COLO829 (cell line): ENCODE measurements around the gene REG1B.

Experiments
- DNase-seq: peaks from one replicate; pipeline ENCODE4 v3.0.0; 2012; ENCODE audit warnings: low spot score

Gene REG1B

DNA sequence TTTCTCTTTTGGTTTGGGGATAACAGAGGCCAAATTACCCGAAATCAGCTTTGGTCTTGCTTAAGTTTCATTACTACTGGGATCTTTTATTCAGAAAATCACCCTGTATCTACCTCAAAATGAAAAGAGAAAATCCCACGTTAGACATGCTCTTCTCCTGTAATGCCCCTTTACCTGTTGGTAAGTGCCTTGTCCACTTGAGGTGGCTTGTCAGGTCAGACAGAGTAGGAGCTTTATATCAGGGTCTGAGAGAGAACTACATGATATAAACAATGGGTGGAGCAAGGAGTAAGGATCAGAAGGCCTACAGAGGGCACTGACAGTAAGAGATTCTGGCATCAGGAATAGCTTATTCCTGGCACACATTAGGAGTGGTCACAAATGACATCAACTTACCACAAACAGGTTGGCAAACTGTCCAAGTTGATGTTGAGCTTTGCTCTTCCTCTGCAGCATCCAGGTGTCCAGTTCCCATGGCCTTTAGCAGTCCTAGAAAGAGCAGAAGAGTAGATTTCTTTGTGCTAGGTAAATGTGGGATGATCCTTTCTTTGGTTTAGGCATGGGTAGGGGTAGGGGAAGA, at the start of gene REG1B:
Gene REG1B, minus strand, starts transcription at position 209 of the 580 bp plus-strand sequence. CDS start 381 bp downstream, outside the sequence.
- DNase-seq: no peak

GRCh38 chr2:79131687-79132086, 43.9 kb upstream of the REG1B start:
- no peak for DNase-seq

DNA sequence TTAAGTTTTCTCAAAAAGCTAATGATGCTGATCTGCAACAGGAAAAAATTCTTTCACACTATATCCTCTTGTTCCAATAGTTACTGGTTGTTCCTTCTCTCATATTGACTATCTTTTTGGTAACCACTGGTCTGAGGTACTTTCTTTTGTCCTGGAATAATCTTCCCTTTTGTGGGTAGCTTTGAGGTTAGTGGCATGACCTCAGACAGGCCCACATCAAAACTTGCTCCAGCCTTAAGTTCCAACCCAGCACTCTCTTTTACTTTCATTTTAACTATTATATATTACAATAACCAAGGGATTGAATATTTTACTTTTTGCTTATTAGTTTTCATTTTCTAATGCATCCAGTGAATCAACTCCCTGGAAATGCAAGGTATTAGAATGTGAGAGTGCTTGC, 42.0 kb upstream of the REG1B start:
- no peak for DNase-seq

- DNase-seq: no peak
These were observed 41.5 kb upstream of the REG1B start for GRCh38 chr2:79129260-79129659.

- DNase-seq: no peak
These were observed 40.6 kb upstream of the REG1B start for GRCh38 chr2:79128406-79128805.

- no peak for DNase-seq
These were observed 37.9 kb upstream of the REG1B start for GRCh38 chr2:79125721-79125985.

DNA sequence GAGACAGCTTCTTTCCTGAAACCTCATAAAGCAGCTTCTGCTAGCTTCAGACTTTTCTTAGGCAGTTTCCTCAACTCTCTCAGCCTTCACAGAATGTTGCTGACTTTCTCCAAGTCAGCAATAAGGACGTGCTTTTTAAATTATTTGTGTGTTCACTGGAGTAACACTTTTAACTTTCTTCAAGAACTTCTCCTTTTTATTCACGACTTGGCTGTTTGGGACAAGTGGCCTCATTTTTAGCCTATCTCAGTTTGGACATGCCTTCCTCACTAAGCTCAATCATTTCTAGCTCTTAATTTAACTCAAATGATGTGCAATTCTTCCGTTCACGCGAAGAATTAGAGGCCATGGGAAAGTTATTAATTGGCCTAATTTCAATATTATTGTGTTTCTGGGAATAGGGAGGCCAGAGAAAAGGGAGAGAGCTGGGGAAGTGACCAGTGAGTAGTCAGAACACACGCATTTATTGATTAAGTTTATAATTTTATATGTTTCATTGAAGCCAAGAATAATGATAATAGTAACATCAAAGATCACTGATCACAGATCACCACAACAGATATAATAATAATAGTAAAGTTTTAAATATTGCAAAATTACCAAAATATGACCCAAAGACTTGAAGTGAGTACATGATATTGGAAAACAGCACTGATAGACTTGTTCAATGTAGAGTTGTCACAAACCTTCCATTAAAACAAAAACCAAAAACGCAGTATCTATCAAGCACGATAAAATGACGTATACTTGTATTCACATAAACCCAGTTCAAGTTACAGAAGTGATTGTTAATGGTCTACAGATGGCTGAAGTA, 37.3 kb upstream of the REG1B start:
- DNase-seq: no peak

DNA sequence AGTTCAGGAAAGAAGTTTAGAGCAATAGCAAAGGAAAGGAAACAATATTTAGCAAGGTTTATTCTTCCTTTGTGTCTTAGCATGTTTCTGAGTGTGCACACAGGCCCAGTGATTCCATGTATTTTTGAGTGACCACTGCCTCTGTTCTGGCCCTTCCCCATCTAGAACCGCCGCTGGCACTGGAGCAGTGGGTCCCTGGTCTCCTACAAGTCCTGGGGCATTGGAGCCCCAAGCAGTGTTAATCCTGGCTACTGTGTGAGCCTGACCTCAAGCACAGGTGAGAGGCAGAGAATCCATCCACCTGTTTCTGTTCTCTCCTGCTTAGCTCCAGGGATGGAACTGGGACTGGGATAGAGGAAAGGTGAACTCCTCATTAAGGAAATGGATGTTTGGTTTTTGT, 34.9 kb upstream of the REG1B start:
- DNase-seq: no peak

DNA sequence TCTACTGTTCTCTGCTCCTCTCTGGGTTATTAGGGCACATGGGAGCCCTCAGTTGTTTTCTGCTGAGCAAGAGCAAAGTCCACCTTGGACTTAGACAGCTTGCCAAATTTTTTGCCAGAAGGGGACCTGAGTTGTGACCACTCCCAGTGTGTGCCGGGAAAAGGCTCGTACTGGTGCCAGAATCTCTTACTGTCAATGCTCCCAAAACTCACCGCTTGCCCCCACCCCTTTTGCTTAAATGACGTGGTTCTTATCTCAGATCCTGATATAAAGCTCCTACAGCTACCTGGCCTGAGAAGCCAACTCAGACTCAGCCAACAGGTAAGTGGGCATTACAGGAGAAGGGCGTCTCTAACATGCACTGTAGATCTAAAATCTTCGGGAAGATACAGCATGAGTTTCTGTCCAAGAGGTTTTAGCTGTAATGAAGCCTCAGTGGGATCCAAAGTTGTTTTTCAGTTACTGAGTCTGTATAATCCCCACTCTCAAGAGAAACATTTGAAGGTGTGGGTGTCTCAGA, 32.5 kb upstream of the REG1B start, which contains the start of gene REG1A:
Gene REG1A, plus strand, starts transcription at position 295 of the 520 bp plus-strand sequence. CDS start 374 bp downstream, outside the sequence.
- no peak for DNase-seq

GRCh38 chr2:79116997-79117928, 29.5 kb upstream of the REG1B start:
- no peak for DNase-seq

DNA sequence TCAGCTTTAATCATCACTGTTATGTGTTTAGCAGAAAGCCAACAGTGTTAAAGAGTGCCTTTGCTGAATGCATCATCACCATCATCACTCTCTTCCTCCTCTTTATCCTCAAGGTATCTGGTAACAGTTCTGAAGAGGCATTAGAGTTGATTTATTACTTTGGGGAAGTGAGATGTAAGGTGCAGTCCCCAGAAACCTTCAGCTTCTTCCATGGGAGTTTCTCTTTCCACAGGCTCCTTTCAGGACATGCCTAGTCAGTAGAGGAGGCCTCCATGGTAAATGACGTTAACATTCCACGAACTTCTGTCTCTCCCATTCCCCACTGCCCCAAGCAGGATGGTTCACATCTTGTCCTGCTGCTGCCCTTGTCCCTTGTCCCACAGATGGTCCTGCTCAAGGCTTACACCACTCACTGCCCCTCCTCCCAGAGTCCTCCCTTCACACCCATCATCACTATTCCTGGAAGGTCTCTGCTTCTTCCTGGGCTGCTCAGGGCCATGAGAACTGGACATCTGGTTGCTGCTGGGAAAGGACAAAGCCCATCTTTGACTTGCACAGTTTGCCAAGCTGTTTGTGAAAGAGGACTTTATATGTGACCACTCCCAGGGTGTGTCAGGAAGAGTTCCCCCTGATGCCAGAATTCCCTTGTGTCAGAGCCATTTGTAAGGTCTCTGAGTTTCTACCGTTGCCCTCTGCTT, 27.2 kb upstream of the REG1B start:
- no peak for DNase-seq

DNA sequence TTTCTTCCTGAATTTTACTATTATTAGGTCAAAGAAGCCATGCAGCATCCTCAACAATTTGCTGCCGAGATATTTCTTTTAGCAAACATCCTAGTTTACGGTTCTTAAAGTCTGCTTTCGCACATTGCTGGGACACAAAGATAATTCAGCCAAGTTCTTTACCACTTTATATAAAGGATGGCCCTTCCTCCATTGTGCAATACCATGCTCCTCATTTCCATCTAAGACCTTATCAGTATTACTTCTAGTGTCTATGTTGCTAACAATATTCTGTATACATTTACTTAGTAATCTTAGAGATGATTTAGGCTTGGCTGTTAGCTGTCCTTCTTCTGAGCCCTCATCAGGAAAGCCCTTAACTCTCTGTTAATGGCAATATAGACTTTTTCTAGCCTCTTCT, 24.5 kb upstream of the REG1B start:
- DNase-seq: no peak

GRCh38 chr2:79105259-79105658, 17.5 kb upstream of the REG1B start:
- no peak for DNase-seq

DNA sequence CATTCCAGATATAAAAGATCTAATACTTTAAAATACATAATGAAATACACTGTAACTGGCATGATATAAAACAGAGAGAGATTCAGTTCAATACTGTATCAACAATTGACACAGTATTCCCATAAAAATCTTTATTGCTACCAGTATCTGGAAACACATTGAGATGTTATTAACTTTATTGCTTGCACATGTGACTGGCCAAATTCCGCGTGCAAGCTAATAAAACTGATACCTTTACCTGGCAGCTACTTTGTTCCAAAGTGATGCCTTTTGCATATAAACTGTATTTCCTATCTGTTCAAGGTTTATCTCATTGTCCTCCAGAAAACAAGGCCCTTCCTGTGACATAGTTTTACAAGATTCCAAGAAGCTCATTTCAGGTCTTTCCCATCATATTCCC, 15.4 kb upstream of the REG1B start:
- DNase-seq: no peak

DNA sequence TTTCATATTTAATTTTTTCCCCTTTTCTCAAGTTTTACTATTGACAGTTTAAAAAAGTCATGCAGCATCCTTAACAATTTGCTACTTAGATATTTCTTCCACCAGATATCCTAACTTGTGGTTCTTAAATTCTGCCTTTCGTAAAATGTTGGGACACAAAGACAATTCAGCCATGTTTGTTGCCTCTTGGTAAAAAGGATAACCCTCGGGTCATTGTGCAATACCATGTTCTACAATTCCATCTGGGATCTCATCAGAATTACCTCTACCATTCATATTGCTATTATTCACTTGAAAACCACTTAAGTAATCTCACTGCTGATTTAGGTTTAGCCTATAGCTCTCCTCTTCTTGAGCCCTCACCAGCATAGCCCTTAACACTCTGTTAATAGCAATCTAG, 13.2 kb upstream of the REG1B start:
- DNase-seq: no peak

DNA sequence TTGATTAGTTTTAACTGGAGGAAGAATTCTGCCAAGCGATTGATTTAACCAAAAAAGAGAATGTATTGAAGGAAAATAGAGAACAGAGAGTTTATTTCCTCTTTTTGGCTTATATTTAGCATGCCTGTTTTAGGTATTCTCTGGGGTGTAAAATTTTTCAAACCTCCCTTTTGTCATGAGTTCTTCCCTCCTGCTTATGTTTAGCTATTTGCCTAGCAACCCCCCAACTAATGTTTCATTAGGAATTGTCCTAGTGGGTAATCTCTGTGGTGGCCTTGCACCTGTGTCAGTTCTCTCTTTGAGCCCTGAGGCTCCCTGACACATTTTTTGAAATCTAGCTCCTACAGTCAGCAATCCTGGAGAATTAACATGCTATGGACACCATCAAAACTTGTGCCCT, 12.5 kb upstream of the REG1B start:
- no peak for DNase-seq

DNA sequence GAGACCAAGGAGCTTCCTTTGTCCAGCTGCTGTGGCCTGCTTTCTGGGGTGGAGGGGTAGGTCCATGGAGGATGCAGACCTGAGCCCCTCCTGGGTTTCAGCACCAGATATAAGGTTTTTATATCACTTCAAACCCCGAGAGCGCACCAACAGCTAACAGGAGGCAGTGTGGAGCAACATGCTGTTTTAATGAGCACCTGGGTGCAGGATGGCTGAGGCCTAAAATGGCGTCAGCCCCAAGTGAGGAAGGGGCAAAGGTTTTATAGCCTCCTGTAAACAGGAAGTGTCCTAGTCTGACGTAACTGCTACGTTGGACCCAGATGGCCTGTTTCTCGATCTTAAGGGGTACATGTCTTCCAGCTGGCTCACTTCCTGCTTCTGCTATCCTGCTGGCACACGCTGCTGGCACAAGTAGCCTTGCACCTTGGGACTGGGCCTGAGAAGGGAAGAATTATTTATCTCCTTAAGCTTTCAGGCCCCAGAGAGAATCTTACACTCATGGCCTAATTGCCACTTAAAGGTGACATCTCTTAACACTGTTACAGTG, 11.4 kb upstream of the REG1B start:
- no peak for DNase-seq

GRCh38 chr2:79097843-79098242, 10.1 kb upstream of the REG1B start:
- no peak for DNase-seq

- DNase-seq: no peak
These were observed 2.9 kb upstream of the REG1B start for GRCh38 chr2:79090693-79091092.

DNA sequence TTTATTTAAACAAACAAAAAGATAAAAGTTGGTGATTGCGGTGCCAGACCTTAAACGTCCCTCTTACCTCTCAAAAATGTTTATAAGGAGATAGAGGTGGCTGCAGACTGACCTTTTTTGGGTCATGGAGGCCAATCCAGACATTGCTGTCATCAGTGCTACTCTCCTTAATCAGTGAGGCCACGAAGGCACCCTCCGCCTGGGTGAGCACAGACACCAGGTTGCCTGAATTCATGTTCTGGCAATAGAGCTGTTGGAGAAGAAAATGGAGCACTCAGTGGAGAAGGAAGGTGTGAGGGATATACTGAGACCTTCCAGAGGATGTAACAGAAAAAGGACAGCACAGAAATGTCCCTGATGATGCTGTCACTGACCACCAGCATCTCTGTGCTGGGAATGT, 1.5 kb downstream of the REG1B start:
- DNase-seq: no peak

GRCh38 chr2:79085382-79085781, 2.4 kb downstream of the REG1B start:
- DNase-seq: no peak
